ENCODE data around the gene ECE1.

DNA sequence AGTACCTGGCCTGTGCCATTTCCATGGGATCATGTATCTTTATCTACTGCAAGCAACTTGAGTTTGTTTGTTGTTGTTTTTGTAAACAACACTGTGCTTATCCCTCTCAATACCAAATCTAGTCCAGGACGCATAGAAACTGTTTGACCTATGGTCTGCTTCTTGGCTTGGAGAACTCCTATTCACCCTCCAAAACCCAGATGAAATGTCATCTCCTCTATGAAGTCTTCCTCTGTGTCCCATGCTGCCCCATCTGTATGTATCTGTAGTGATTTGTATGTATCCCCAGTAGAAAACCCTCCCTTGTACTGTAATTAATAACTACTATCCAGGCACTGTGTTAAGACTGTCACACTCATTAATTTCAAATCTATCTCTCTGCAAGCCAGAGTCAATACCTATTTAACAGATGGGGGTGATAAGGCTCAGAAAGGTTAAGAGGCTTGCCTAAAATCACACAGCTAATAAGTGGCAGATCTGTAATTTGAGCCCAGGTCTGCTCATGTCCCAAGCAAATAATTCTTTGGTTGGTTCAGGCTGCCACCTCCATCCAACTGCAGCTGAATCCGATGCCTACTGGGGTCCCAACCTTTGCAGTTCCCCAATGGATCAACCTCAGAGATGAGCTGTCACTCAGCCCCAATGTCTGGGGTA is 24.6 kb upstream of the ECE1 start:
- TF ChIP-seq, protein P1, sequence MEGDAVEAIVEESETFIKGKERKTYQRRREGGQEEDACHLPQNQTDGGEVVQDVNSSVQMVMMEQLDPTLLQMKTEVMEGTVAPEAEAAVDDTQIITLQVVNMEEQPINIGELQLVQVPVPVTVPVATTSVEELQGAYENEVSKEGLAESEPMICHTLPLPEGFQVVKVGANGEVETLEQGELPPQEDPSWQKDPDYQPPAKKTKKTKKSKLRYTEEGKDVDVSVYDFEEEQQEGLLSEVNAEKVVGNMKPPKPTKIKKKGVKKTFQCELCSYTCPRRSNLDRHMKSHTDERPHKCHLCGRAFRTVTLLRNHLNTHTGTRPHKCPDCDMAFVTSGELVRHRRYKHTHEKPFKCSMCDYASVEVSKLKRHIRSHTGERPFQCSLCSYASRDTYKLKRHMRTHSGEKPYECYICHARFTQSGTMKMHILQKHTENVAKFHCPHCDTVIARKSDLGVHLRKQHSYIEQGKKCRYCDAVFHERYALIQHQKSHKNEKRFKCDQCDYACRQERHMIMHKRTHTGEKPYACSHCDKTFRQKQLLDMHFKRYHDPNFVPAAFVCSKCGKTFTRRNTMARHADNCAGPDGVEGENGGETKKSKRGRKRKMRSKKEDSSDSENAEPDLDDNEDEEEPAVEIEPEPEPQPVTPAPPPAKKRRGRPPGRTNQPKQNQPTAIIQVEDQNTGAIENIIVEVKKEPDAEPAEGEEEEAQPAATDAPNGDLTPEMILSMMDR (conservative IDR thresholded peaks at IDR 0.05; ENCODE audit: low read length): no peak
- no peak for TF ChIP-seq EZH2phosphoT487 (IDR thresholded peaks at IDR 0.05; ENCODE audit: borderline replicate concordance)
